Adrenal gland (tissue), 5 donors: Measurements from ENCODE around the gene SLIT3.

Source experiments
- CTCF ChIP-seq, 6 experiments: fragments of 450-650 bp in 4 of 6; fragments of 200-600 bp in 2 of 6; sonication (generic) in 1 of 6; IDR thresholded peaks; 1 replicate in 5 of 6; 2 replicates in 1 of 6; pipeline versions ENCODE4 v1.5.1 to v1.8.0; 2016 to 2021; ENCODE audit warnings: antibody characterized with exemption in 6 of 6, mild to moderate bottlenecking in 2 of 6, moderate library complexity in 1 of 6
- POLR2A ChIP-seq, 2 donors: fragments of 450-650 bp; IDR thresholded peaks; one replicate each; pipeline ENCODE4 v1.6.1; 2017; ENCODE audit warnings: antibody characterized with exemption in 2 of 2, mild to moderate bottlenecking in 2 of 2, moderate library complexity in 1 of 2
- donor health status: DM: no; HTN: no; CAD: no.

GRCh38 chr5:168920019-168920810, 380.7 kb downstream of the SLIT3 start:
- TF ChIP-seq POLR2A (IDR thresholded peaks at IDR 0.05) (no peak), CTCF (IDR thresholded peaks at IDR 0.05) (no peak)
